GM19372 (cell line): Measurements from ENCODE around the gene MC1R.
"Not testable (repeated sequence)": the region's sequence is repeated elsewhere in the genome, so short reads cannot be mapped to it uniquely, and the experiment has no call there.

Experiments used
- ATAC-seq: cut with Tn5 transposase; IDR thresholded peaks from one replicate; pipeline ENCODE4 v1.9.1; 2021; ENCODE audit warnings: mild to moderate bottlenecking, low read depth, moderate library complexity; ENCODE audit not compliant: unreplicated experiment

MC1R gene

GRCh38 chr16:89957216-89957785, 38.6 kb downstream of the MC1R start:
- ATAC-seq: no peak

- no peak for ATAC-seq
Measured at GRCh38 chr16:89958068-89958467, 39.4 kb downstream of the MC1R start.

- no peak for ATAC-seq
Measured at GRCh38 chr16:89958596-89958995, 39.9 kb downstream of the MC1R start.

- no peak for ATAC-seq
Measured at GRCh38 chr16:89960966-89961365, 42.3 kb downstream of the MC1R start.

GRCh38 chr16:89961920-89962319, 43.3 kb downstream of the MC1R start:
- no peak for ATAC-seq

- no peak for ATAC-seq
Measured at GRCh38 chr16:89962754-89963498, 44.3 kb downstream of the MC1R start.

GRCh38 chr16:89964201-89964600, 45.5 kb downstream of the MC1R start:
- no peak for ATAC-seq

GRCh38 chr16:89965447-89966225, 47.0 kb downstream of the MC1R start:
- ATAC-seq: no peak

GRCh38 chr16:89966756-89967155, 48.1 kb downstream of the MC1R start:
- ATAC-seq: no peak

GRCh38 chr16:89967436-89967835, 48.8 kb downstream of the MC1R start:
- not testable (repeated sequence) for ATAC-seq

- ATAC-seq: not testable (repeated sequence)
Measured at GRCh38 chr16:89968074-89968473, 49.4 kb downstream of the MC1R start.

GRCh38 chr16:89969741-89970410, 51.2 kb downstream of the MC1R start:
- no peak for ATAC-seq
